Neural crest cell (in vitro differentiated cells): ENCODE data around the gene SGF29. TPM values are rescaled to one million over a fixed set of nuclear protein-coding genes. Genes with fewer than 3 reads are reported as not detected.
A peak's percentile ranks its signal among the peaks of the same experiment; 100 is the strongest.

Source experiments
- DNase-seq: peaks from one replicate; pipeline ENCODE4 v3.0.0; 2021; ENCODE audit warnings: low read depth, mixed read lengths, low spot score
- H3K27ac Mint-ChIP-seq: one replicate; pipeline ENCODE4 v1.8.0; 2021; ENCODE audit warnings: mild to moderate bottlenecking, mixed read lengths; ENCODE audit not compliant: unreplicated experiment
- H3K27me3 Mint-ChIP-seq: 2 replicates; pipeline ENCODE4 v1.8.0; 2021; ENCODE audit warnings: low read depth, mild to moderate bottlenecking, mixed read lengths
- H3K36me3 Mint-ChIP-seq: 2 replicates; pipeline ENCODE4 v1.8.0; 2021; ENCODE audit warnings: low read depth, mild to moderate bottlenecking, mixed read lengths
- H3K4me1 Mint-ChIP-seq: 2 replicates; pipeline ENCODE4 v1.8.0; 2021; ENCODE audit warnings: mixed read lengths
- H3K4me3 Mint-ChIP-seq: one replicate; pipeline ENCODE4 v1.8.0; 2021; ENCODE audit warnings: mild to moderate bottlenecking, mixed read lengths
- H3K9me3 Mint-ChIP-seq: 2 replicates; pipeline ENCODE4 v1.8.0; 2021; ENCODE audit warnings: mixed read lengths
- total RNA-seq: library from RNA; stranded (reverse); gene quantifications from 2 replicates; pipeline ENCODE4 v1.2.1, GENCODE V29; 2021
- TF ChIP-seq, protein P1 (sequence below): fragments of 200-600 bp; sonication (generic); conservative IDR thresholded peaks from 2 replicates; pipeline ENCODE4 v1.5.0; 2021; ENCODE audit warnings: antibody characterized with exemption, mild to moderate bottlenecking

SGF29 gene
- total RNA-seq, 1 donor from 2014 or later: 34.4 TPM

DNA sequence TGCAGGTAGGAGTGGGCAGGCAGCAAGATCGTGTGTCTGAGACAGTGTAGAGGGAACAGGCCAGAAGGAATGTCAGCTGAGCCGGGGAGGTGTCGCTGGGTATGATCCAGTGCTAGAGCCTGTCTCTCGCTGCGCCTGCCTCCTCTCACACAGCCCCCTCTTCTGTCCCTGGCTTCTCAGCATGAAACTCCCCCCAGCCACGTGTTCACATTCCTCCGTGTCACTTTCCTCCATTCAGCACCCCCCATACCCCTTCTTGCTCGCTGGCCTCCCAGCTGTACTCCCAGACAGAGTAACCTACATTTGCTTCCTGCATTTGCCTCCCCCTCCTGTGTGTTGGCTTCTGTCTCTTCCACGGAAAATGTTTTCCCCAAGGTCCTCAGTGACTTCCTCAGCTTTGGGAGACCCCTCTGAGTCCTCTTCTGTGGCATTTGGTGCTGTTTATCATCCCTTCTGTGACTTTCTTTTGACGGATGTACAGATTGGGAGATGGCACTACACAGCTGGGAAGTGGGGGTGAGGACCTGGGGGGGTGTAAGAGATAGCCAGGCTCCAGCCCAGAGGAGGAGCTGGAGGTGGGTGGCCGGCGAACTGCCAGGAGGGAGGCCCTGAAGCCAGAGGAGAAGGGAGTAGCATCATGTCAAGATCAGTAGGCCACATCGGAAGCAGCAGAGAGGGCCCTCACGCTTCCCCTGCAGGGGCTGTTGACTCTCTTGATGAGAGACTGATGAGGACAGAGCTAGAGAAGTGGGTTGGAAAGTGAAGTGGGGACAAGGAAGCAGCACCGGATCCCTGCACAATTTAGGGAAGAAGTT, 19.2 kb downstream of the SGF29 start:
- H3K9me3 Mint-ChIP-seq: no peaks in the 10 kb centered on the region

DNA sequence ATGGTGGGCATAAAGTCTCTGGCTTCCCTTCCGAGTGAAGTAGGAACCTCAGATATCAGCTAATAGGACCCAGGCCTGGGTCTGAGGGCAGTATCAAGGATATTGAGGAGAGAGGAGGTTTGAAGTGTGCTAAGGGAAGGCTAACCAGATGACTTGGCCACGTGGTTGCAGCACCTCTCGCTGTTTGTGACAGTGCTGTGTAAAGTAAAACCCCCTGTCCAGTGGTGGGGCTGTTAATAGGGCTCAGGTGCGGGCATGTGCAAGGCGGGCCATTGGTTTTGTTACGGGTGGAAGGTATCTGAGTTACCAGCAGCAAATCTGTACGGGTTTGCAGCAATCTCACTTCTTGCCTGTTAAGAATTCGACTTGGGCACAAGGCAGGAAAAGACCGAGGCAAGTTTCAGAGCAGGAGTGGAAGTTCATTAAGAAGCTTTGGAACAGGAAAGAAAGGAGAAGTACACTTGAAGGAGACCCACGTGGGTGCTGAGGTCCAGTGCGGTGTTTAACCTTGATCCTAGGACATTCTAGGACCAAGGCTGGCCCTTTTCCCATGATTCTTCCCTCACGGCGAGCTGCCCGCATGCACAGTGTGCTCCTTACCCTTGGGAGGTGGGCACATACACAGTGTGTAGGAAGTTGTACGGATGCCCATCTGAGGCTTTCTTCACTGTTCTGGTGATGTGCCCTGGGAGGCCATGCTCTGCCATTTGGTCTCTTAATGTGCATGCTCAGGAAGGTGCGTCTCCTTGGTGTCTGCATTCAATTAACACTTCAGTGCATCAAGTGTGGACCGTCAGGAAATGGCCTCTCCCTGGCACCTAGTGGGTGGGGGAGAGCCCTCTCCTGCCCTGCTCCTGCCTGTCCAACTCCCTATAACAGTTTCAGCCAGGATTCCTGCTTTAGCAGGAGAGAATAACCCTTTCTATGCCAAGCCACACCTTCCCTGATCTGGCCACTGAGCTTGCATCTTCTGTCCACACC, 20.3 kb downstream of the SGF29 start:
- Mint-ChIP-seq H3K36me3 (no peaks in the 10 kb centered on the region), H3K27me3 (no peaks in the 10 kb centered on the region), H3K27ac (peak overlapping the region; percentile 85), H3K4me3 (no peak overlapping the region), H3K4me1 (peaks cover 21% of the 10 kb centered on the region), H3K9me3 (no peaks in the 10 kb centered on the region)
- no peak for DNase-seq
- TF ChIP-seq, protein P1, sequence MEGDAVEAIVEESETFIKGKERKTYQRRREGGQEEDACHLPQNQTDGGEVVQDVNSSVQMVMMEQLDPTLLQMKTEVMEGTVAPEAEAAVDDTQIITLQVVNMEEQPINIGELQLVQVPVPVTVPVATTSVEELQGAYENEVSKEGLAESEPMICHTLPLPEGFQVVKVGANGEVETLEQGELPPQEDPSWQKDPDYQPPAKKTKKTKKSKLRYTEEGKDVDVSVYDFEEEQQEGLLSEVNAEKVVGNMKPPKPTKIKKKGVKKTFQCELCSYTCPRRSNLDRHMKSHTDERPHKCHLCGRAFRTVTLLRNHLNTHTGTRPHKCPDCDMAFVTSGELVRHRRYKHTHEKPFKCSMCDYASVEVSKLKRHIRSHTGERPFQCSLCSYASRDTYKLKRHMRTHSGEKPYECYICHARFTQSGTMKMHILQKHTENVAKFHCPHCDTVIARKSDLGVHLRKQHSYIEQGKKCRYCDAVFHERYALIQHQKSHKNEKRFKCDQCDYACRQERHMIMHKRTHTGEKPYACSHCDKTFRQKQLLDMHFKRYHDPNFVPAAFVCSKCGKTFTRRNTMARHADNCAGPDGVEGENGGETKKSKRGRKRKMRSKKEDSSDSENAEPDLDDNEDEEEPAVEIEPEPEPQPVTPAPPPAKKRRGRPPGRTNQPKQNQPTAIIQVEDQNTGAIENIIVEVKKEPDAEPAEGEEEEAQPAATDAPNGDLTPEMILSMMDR: no peak

More for the DNA sequence above, 19.2 kb downstream of the SGF29 start:
- peaks cover 21% of the 10 kb centered on the region for H3K4me1 Mint-ChIP-seq
- TF ChIP-seq, protein P1: no peak
- DNase-seq: no peak
- H3K27ac Mint-ChIP-seq: peak overlapping the region; percentile 85
- no peaks in the 10 kb centered on the region for H3K36me3 Mint-ChIP-seq
- H3K4me3 Mint-ChIP-seq: no peak overlapping the region
- no peaks in the 10 kb centered on the region for H3K27me3 Mint-ChIP-seq

DNA sequence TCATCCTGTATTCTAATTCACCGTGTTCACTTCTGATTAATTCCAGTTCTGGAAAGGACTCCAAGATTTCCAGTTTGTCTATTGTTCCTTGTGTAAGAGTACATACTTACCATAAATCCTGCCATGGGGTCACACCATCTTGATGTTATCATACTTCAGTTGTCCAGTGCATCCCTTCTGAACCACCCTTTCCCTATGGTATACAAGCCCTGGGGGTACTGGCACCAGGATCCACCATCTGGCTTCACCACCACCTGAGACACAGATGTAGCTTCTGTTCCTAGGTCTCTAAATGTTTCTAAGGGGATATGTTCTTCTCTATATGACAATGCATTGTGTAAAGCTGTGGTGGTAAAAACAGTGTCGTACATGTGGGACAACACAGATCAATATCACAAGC, 21.2 kb downstream of the SGF29 start:
- H3K36me3 Mint-ChIP-seq: no peaks in the 10 kb centered on the region
- H3K9me3 Mint-ChIP-seq: no peaks in the 10 kb centered on the region
- no peaks in the 10 kb centered on the region for H3K27me3 Mint-ChIP-seq
- no peak overlapping the region for H3K4me3 Mint-ChIP-seq
- H3K4me1 Mint-ChIP-seq: peaks cover 21% of the 10 kb centered on the region
- no peak overlapping the region for H3K27ac Mint-ChIP-seq
- DNase-seq: no peak
- TF ChIP-seq, protein P1: no peak

DNA sequence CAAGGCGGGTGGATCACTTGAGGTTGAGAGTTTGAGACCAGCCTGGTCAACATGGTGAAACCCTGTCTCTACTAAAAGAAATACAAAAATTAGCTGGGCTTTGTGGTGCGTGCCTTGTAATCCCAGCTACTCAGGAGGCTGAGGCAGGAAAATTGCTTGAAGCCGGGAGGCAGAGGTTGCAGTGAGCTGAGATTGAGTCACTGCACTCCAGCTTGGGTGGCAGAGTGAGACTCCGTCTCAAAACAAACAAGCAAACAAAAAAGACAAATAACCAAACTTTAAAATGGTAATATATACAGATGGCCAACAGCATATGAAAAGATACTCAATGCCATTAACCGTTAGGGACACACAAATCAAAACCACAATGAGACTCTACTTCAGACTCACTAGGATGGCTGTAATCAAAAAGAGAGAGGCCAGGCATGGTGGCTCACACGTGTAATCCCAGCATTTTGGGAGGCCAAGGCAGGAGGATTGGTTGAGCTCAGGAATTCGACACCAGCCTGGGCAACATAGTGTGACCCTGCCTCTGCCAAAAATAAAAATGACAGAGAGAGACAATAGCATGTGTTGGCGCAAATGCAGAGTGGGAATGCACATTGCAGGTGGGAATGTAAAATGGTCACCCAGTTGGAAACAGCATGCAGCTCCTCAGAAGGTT, 21.9 kb downstream of the SGF29 start:
- DNase-seq: no peak
- no peaks in the 10 kb centered on the region for H3K27me3 Mint-ChIP-seq
- no peaks in the 10 kb centered on the region for H3K9me3 Mint-ChIP-seq
- H3K4me1 Mint-ChIP-seq: peaks cover 21% of the 10 kb centered on the region
- no peak overlapping the region for H3K27ac Mint-ChIP-seq
- no peaks in the 10 kb centered on the region for H3K36me3 Mint-ChIP-seq
- TF ChIP-seq, protein P1: no peak
- H3K4me3 Mint-ChIP-seq: no peak overlapping the region

DNA sequence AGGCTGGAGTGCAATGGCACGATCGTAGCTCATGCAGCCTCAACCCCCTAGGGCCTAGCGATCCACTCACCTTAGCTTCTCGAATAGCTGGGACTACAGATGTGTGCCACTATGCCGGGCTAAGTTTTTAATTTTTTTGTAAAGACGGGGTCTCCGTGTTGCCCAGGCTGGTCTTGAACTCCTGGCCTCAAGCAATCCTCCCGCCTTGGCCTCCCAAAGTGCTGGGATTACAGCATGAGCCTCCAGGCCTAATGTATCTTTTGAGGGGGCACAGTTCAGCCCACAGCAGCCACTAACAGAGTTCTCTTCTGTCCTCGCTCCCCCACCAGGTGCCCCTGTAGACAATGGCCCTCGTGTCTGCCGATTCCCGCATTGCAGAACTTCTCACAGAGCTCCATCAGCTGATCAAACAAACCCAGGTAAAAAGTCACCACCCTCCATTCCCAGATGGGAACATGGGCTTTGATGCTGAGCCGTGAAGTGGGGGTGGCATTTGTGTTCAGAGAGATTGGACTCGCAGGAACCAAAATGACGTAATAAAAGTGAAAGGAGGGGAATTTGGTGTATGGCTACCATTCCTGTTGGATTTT, 27.1 kb downstream of the SGF29 start:
- TF ChIP-seq, protein P1: no peak
- Mint-ChIP-seq H3K4me1 (no peaks in the 10 kb centered on the region), H3K27ac (peak overlapping the region; percentile 82), H3K27me3 (no peaks in the 10 kb centered on the region), H3K36me3 (peaks cover 4% of the 10 kb centered on the region), H3K4me3 (no peak overlapping the region), H3K9me3 (no peaks in the 10 kb centered on the region)
- DNase-seq: no peak
